Measurements from ENCODE around the gene SNX9.
A peak's percentile ranks its signal among the peaks of the same experiment; 100 is the strongest.
"Not testable (repeated sequence)": the region's sequence is repeated elsewhere in the genome, so short reads cannot be mapped to it uniquely, and the experiment has no call there.

SNX9 gene

GRCh38 chr6:157942351-157942750 is 119.3 kb downstream of the SNX9 start:
- in situ Hi-C loops (cut with MboI; ENCODE audit: low pct_unique_long_range_greater_than_20kb, low sequenced_read_pairs, unreplicated experiment), result no loop called here
- TF ChIP-seq CTCF (IDR thresholded peaks at IDR 0.05; ENCODE audit: extremely low read depth, insufficient read depth, missing control alignments), result no peak
- DNase-seq (ENCODE audit: low spot score), result no peak

GRCh38 chr6:157943249-157943963 is 120.4 kb downstream of the SNX9 start:
- no peak for DNase-seq (ENCODE audit: low spot score)
- in situ Hi-C loops (cut with MboI; ENCODE audit: low pct_unique_long_range_greater_than_20kb, low sequenced_read_pairs, unreplicated experiment), result no loop called here
- no peak for TF ChIP-seq CTCF (IDR thresholded peaks at IDR 0.05; ENCODE audit: extremely low read depth, insufficient read depth, missing control alignments)

GRCh38 chr6:157943964-157944283 is 120.9 kb downstream of the SNX9 start:
- in situ Hi-C loops (cut with MboI; ENCODE audit: low pct_unique_long_range_greater_than_20kb, low sequenced_read_pairs, unreplicated experiment), result no loop called here
- no peak for TF ChIP-seq CTCF (IDR thresholded peaks at IDR 0.05; ENCODE audit: extremely low read depth, insufficient read depth, missing control alignments)
- no peak for DNase-seq (ENCODE audit: low spot score)

DNA sequence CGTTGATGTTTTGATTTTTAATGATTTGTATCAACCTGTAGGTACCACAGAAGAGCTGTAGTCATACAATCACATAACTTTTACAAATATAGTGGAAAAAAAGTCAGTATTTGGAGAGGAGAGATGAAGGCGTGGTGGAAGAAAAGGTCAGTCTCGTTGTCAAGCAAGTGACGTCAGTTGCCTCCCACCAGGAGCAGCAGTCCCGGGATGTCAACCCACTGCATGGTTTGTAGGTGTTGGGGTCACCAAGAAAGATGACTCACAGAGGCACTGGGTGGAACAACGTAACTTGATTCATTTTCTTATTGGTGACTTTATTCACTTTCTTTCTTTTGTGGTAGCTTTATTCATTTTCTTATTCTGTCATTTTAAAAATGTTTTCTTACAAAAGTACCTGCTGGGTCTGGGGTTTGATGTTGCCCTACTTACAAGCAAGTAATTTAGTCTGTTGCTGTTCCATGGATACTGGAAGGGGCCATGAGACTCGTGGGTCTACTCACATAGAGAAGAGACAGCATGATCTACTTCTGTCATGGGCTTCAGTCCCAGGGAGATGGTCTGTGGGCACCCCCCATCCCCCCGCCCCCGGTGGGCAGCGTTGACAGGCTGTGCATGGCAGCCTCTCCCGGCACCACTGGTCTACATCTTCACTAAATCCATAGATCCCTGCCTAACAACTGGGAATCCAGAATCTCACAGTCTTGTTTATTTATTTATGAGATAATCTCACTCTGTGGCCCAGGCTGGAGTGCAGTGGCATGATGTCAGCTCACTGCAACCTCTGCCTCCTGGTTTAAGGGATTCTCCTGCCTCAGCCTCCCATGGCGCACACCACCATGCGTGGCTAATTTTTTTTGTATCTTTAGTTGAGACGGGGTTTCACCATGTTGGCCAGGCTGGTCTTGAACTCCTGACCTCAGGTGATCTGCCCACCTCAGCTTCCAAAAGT is 122.2 kb downstream of the SNX9 start:
- no peak for DNase-seq (ENCODE audit: low spot score)
- no peak for TF ChIP-seq CTCF (IDR thresholded peaks at IDR 0.05; ENCODE audit: extremely low read depth, insufficient read depth, missing control alignments)
- in situ Hi-C loops (cut with MboI; ENCODE audit: low pct_unique_long_range_greater_than_20kb, low sequenced_read_pairs, unreplicated experiment), result no loop called here

DNA sequence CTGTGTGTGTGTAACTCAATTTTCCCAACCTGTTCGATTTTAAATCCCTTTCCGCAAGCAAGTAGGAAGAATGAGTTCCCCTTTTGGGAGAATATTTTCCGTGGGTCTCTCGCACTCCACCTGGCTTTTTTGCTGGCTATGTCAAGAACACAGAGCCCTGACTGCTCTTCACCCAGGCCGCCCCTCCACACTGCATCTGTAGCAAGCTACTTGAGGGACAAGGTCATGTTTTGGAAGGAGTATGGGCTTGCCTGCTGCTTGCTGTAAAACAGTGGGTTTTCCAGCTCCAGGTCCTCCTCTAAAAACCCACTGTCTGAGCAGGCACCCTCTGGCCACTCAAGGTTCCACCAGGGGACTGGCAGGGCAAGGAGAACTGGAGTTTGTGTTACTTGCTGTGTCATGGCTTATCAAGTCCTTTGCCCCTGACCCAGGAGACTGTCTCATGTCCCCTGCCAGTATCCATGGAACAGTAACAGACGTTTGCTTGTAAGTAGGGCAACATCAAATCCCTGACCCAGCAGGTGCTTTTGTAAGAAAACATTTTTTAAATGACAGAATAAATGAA is 123.1 kb downstream of the SNX9 start:
- in situ Hi-C loops (cut with MboI; ENCODE audit: low pct_unique_long_range_greater_than_20kb, low sequenced_read_pairs, unreplicated experiment), result no loop called here
- no peak for DNase-seq (ENCODE audit: low spot score)
- TF ChIP-seq CTCF (IDR thresholded peaks at IDR 0.05; ENCODE audit: extremely low read depth, insufficient read depth, missing control alignments), result no peak

DNA sequence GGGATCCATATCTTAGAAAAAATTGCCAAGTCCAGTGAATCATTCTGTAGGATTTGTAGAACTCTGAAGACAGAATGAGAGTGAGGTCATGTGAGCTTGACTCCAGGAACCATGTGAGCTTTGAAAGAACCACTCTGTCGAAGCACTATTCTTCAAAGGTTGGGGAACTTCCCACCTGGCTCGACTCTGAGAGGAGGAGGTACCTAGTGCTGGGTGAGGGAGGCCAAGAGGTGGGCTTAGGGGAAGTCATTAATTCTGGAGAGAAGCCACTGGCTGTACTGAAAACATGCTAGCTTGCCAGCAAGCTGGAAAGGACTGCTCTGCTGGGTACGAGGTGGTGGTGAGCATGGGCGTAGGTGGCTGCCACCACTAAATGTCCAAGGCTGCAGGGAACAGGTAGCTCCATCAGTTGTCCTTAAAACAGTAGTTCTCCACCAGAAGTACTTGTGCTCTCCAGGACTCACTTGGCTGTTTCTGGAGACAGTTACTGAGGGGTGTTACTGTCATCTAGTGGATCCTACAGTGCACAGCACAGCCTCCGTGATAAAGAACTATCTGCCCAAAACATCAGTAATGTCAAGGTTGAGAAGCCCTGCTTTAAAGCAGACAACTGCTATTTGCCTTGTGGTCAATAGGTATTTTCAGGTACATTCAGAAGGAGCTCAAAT is 124.0 kb downstream of the SNX9 start:
- TF ChIP-seq CTCF (IDR thresholded peaks at IDR 0.05; ENCODE audit: extremely low read depth, insufficient read depth, missing control alignments), result peak; percentile 87
- peak; percentile 78 for DNase-seq (ENCODE audit: low spot score)
- in situ Hi-C loops (cut with MboI; ENCODE audit: low pct_unique_long_range_greater_than_20kb, low sequenced_read_pairs, unreplicated experiment), result no loop called here

GRCh38 chr6:157950899-157951298 is 127.9 kb downstream of the SNX9 start:
- in situ Hi-C loops (cut with MboI; ENCODE audit: low pct_unique_long_range_greater_than_20kb, low sequenced_read_pairs, unreplicated experiment); DNase-seq (ENCODE audit: low spot score): not testable (repeated sequence)

Measured in GM13977 (cell line).